CD4-positive, CD25-positive, alpha-beta regulatory T cell (primary cell): ENCODE data around the gene AK2. TPM values are rescaled to one million over a fixed set of nuclear protein-coding genes. Genes with fewer than 3 reads are reported as not detected.
"Not testable (repeated sequence)": the region's sequence is repeated elsewhere in the genome, so short reads cannot be mapped to it uniquely, and the experiment has no call there.

Source experiments
- ATAC-seq, 2 donors: fragments of 150-1000 bp; cut with Tn5 transposase; one replicate each; pipeline ENCODE4 v1.10.0; 2021; ENCODE audit warnings: low read depth in 2 of 2, moderate number of reproducible peaks in 2 of 2, moderate library complexity in 1 of 2
- DNase-seq, 3 donors: peaks; one replicate each; pipeline versions ENCODE4 v3.0.0 to v3.0.0-alpha.2; 2012 to 2022; ENCODE audit warnings: mixed read lengths in 1 of 3
- H3K27ac ChIP-seq: one replicate; pipeline ENCODE4 v1.7.0; 2013; ENCODE audit warnings: mild to moderate bottlenecking, low read length; ENCODE audit not compliant: insufficient read depth, poor library complexity, severe bottlenecking
- H3K27me3 ChIP-seq: one replicate; pipeline ENCODE4 v1.7.0; 2013; ENCODE audit warnings: low read length; ENCODE audit not compliant: control insufficient read depth, insufficient read depth
- H3K36me3 ChIP-seq: one replicate; pipeline ENCODE4 v1.7.0; 2013; ENCODE audit warnings: mild to moderate bottlenecking, low read length, moderate library complexity; ENCODE audit not compliant: control insufficient read depth, insufficient read depth
- H3K4me1 ChIP-seq: 2 replicates; pipeline ENCODE4 v1.7.0; 2013; ENCODE audit warnings: mild to moderate bottlenecking, low read length; ENCODE audit not compliant: insufficient read depth, control insufficient read depth, poor library complexity, severe bottlenecking
- H3K4me3 ChIP-seq: one replicate; pipeline ENCODE4 v1.7.0; 2013; ENCODE audit warnings: low read depth, mild to moderate bottlenecking, low read length, moderate library complexity
- H3K9me3 ChIP-seq, 2 experiments: 1 replicate in 1 of 2; 2 replicates in 1 of 2; pipeline ENCODE4 v1.7.0; 2013; ENCODE audit warnings: low read length in 2 of 2, mild to moderate bottlenecking in 1 of 2, moderate library complexity in 1 of 2; ENCODE audit not compliant: control insufficient read depth in 2 of 2
- H3K27ac Mint-ChIP-seq, 3 donors: one replicate each; pipeline ENCODE4 v1.8.0; 2020 to 2022; ENCODE audit warnings: mild to moderate bottlenecking in 3 of 3, mixed read lengths in 3 of 3, moderate library complexity in 2 of 3
- H3K27me3 Mint-ChIP-seq: one replicate; pipeline ENCODE4 v1.8.0; 2022; ENCODE audit warnings: mild to moderate bottlenecking, mixed read lengths
- H3K36me3 Mint-ChIP-seq: one replicate; pipeline ENCODE4 v1.8.0; 2020; ENCODE audit warnings: mixed read lengths
- H3K4me1 Mint-ChIP-seq, 4 donors: one replicate each; pipeline ENCODE4 v1.8.0; 2020 to 2022; ENCODE audit warnings: mixed read lengths in 4 of 4, mild to moderate bottlenecking in 1 of 4
- H3K4me3 Mint-ChIP-seq, 4 donors: one replicate each; pipeline ENCODE4 v1.8.0; 2020 to 2022; ENCODE audit warnings: mild to moderate bottlenecking in 4 of 4, mixed read lengths in 4 of 4, moderate library complexity in 3 of 4
- H3K9me3 Mint-ChIP-seq, 7 donors: one replicate each; pipeline ENCODE4 v1.8.0; 2020 to 2022; ENCODE audit warnings: mixed read lengths in 7 of 7, mild to moderate bottlenecking in 3 of 7, moderate library complexity in 2 of 7
- polyA plus RNA-seq, 4 donors: library from polyadenylated mRNA; unstranded; fragments of 300-500 nt; fragmentation: Illumina TruSeq; gene quantifications; one replicate each; pipeline ENCODE4 v1.2.3, GENCODE V29; 2021
- total RNA-seq: library from RNA; stranded (reverse); gene quantifications from one replicate; pipeline ENCODE4 v1.2.3, GENCODE V29; 2022

Gene AK2
- total and polyA plus RNA-seq, 5 donors from 2014 or later = 55.3 to 122 (median 114) TPM

DNA sequence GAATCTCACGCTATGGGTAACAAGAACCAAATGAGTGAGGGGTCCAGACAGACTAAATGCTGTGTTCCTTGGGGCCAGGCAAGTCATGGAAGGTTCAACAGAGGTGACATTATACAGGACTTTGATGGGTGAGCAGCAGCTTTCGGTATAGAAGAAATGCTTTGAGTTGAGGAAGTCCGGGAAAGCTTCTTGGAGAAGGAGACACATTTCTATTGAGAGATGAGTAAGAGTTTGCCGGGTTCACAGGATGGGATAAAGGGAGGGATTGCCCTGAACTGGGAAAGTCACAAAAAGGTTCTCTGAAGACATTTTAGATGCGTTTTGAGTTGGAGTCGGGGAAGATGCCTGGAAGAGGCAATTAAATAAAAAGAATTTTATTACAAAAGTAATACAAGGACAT is 43.7 kb upstream of the AK2 start:
- ATAC-seq = no peak
- Histone ChIP-seq H3K4me3 (peak overlapping the region; percentile 73), H3K27me3 (no peaks in the 10 kb centered on the region), H3K4me1 (peaks cover 23% of the 10 kb centered on the region), H3K36me3 (no peaks in the 10 kb centered on the region), H3K27ac (no peak overlapping the region), H3K9me3 (no peaks in the 10 kb centered on the region)
- peaks cover 0 to 3% (median 0%) of the 10 kb centered on the region in 7 donors for H3K9me3 Mint-ChIP-seq
- H3K4me1 Mint-ChIP-seq = peaks cover 0 to 24% (median 19%) of the 10 kb centered on the region in 4 donors
- DNase-seq = no peak
- peak overlapping the region; percentile 83 to 88 (median 86) for H3K4me3 Mint-ChIP-seq
- H3K36me3 Mint-ChIP-seq = no peaks in the 10 kb centered on the region
- peak overlapping the region in 2 of 3 donors; percentile 40 to 88 for H3K27ac Mint-ChIP-seq
- peaks cover 39% of the 10 kb centered on the region for H3K27me3 Mint-ChIP-seq

GRCh38 chr1:33078030-33078591 is 41.4 kb upstream of the AK2 start:
- Mint-ChIP-seq H3K4me1 (peaks cover 0 to 24% (median 19%) of the 10 kb centered on the region in 4 donors), H3K27me3 (peaks cover 33% of the 10 kb centered on the region), H3K4me3 (no peak overlapping the region), H3K36me3 (no peaks in the 10 kb centered on the region), H3K27ac (no peak overlapping the region), H3K9me3 (peaks cover 0 to 3% (median 0%) of the 10 kb centered on the region in 7 donors)
- H3K4me1 ChIP-seq = peaks cover 23% of the 10 kb centered on the region
- no peak for DNase-seq
- no peak overlapping the region for H3K27ac ChIP-seq
- no peak for ATAC-seq
- H3K36me3 ChIP-seq = no peaks in the 10 kb centered on the region
- no peaks in the 10 kb centered on the region for H3K9me3 ChIP-seq
- H3K27me3 ChIP-seq = no peaks in the 10 kb centered on the region
- H3K4me3 ChIP-seq = no peak overlapping the region

DNA sequence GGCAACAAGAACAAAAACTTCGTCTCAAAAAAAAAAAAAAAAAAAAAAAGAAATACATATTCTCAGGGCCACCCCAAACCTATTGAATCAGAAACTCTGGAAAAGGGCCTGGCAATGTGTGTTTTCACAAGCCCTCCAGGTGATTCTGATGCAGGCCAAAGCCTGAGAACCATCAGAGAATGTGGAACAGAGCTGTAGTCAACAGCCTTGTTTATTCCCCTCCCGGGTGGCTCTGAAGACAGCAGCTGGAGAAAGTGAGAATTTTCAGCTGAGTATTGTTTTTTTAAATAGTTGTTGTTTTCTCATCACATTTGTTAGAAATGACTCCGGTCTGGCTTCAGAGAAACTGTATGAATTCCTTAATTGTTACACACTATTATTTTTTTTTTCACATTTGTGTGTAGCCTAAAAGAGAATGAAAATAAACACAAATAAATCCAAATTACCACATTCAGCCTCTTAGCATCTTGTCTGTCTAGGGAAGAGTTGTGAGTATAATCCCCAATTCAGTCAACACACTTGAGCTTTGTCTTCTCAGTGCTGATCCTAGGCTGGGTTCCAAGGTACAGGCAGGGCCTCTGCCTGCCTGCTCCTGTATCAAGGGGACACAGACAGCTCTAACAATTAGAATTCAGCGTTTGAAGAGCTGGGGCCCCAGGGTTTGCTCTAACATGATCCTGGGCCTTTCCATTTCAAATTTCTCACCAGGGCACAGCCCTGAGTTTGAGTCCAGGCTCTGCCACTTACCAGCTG is 37.7 kb upstream of the AK2 start:
- Histone ChIP-seq H3K27me3 (no peaks in the 10 kb centered on the region), H3K9me3 (no peaks in the 10 kb centered on the region), H3K36me3 (no peaks in the 10 kb centered on the region), H3K4me3 (no peak overlapping the region), H3K4me1 (no peaks in the 10 kb centered on the region), H3K27ac (no peak overlapping the region)
- Mint-ChIP-seq H3K9me3 (peaks cover 0 to 2% (median 0%) of the 10 kb centered on the region in 7 donors), H3K4me3 (no peak overlapping the region), H3K36me3 (peaks cover 3% of the 10 kb centered on the region), H3K4me1 (no peaks in the 10 kb centered on the region), H3K27ac (no peak overlapping the region), H3K27me3 (peaks cover 17% of the 10 kb centered on the region)
- no peak for ATAC-seq
- DNase-seq = no peak

- Histone ChIP-seq H3K27me3 (no peaks in the 10 kb centered on the region), H3K9me3 (no peaks in the 10 kb centered on the region), H3K36me3 (no peaks in the 10 kb centered on the region), H3K4me1 (no peaks in the 10 kb centered on the region), H3K27ac (no peak overlapping the region), H3K4me3 (no peak overlapping the region)
- Mint-ChIP-seq H3K36me3 (peaks cover 4% of the 10 kb centered on the region), H3K27me3 (peaks cover 11% of the 10 kb centered on the region), H3K4me3 (no peak overlapping the region), H3K4me1 (no peaks in the 10 kb centered on the region), H3K27ac (no peak overlapping the region), H3K9me3 (peaks cover 0 to 4% (median 1%) of the 10 kb centered on the region in 7 donors)
- DNase-seq (no peak), ATAC-seq (no peak)
Measured at GRCh38 chr1:33072707-33073106, 36.0 kb upstream of the AK2 start.

GRCh38 chr1:33070628-33071027 is 33.9 kb upstream of the AK2 start:
- Histone ChIP-seq H3K36me3 (no peaks in the 10 kb centered on the region), H3K4me1 (no peaks in the 10 kb centered on the region), H3K27ac (no peak overlapping the region), H3K27me3 (no peaks in the 10 kb centered on the region), H3K9me3 (peaks cover 7 to 11% of the 10 kb centered on the region in 2 experiments), H3K4me3 (no peak overlapping the region)
- H3K27me3 Mint-ChIP-seq = peaks cover 13% of the 10 kb centered on the region
- ATAC-seq (no peak), DNase-seq (no peak)
- H3K9me3 Mint-ChIP-seq = peaks cover 2 to 24% (median 10%) of the 10 kb centered on the region in 7 donors
- peaks cover 16% of the 10 kb centered on the region for H3K36me3 Mint-ChIP-seq
- no peak overlapping the region for H3K4me3 Mint-ChIP-seq
- no peaks in the 10 kb centered on the region for H3K4me1 Mint-ChIP-seq
- H3K27ac Mint-ChIP-seq = peak overlapping the region in 1 of 3 donors; percentile 24

DNA sequence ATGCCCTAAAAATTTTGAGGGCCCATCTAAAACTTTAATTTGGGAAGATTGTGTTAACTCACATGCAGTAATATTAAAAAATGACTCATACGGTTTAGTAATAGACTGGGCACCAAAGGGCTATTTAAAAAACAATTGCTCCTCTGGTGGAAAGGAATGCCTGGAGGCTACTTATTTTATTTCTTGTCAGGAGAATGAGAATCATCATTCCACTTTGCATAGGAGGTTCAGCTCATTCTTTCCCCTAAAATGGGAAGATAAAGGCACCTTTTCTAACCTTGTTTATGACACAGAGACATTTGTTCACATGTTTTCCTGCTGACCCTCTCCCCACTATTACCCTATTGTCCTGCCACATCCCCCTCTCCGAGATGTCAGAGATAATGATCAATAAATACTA is 31.4 kb upstream of the AK2 start:
- peaks cover 26 to 29% of the 10 kb centered on the region in 2 experiments for H3K9me3 ChIP-seq
- H3K4me3 ChIP-seq, ATAC-seq, H3K27ac ChIP-seq, H3K36me3 ChIP-seq, H3K27me3 ChIP-seq, H3K27ac Mint-ChIP-seq, H3K4me1 ChIP-seq, H3K4me1 Mint-ChIP-seq, DNase-seq, H3K4me3 Mint-ChIP-seq: not testable (repeated sequence)
- Mint-ChIP-seq H3K36me3 (peaks cover 21% of the 10 kb centered on the region), H3K27me3 (peaks cover 17% of the 10 kb centered on the region), H3K9me3 (peaks cover 2 to 49% (median 21%) of the 10 kb centered on the region in 7 donors)

DNA sequence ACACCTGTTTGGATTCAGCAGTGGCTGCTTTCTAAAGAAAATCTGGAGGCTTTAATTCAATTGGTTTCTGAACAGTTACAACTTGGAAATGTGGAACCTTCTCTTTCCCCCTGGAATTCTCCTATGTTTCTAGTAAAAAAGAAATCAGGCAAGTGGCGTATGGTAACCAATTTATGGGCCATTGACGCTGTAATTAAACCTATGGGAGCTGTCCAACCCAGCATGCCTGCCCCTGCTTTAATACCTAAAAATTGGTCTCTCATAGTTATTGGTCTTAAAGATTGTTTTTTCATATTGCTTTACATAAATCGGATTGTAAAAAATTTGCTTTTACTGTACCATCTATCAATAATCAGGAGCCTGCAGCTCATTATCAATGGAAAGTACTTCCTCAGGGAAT is 29.8 kb upstream of the AK2 start:
- ATAC-seq, H3K4me3 Mint-ChIP-seq, H3K4me1 ChIP-seq, H3K27ac ChIP-seq, H3K27me3 ChIP-seq, H3K4me1 Mint-ChIP-seq, H3K4me3 ChIP-seq, DNase-seq, H3K36me3 ChIP-seq, H3K27ac Mint-ChIP-seq: not testable (repeated sequence)
- peaks cover 40 to 41% of the 10 kb centered on the region in 2 experiments for H3K9me3 ChIP-seq
- Mint-ChIP-seq H3K9me3 (peaks cover 2 to 63% (median 23%) of the 10 kb centered on the region in 7 donors), H3K27me3 (peaks cover 21% of the 10 kb centered on the region), H3K36me3 (peaks cover 24% of the 10 kb centered on the region)
